Astrocyte (in vitro differentiated cells and primary cell): Measurements from ENCODE around the gene MARCHF10. TPM values are rescaled to one million over a fixed set of nuclear protein-coding genes. Genes with fewer than 3 reads are reported as not detected.

Experiments
- DNase-seq: peaks from one replicate; pipeline ENCODE4 v3.0.0-alpha.2; 2010; ENCODE audit warnings: low read depth
- FAIRE-seq: peaks from 2 replicates; lab custom pipeline; 2011; peaks lifted over from hg19 to GRCh38; lab: Jason Lieb, UNC
- H2AFZ ChIP-seq: 2 replicates; pipeline ENCODE4 v1.6.0; 2012; ENCODE audit warnings: low read depth, low read length, inconsistent platforms
- H3K27ac ChIP-seq: 2 replicates; pipeline ENCODE4 v1.5.1; 2011; ENCODE audit warnings: low read depth, low read length, inconsistent platforms
- H3K27me3 ChIP-seq: 2 replicates; pipeline ENCODE4 v1.6.0; 2011; ENCODE audit warnings: low read length, inconsistent platforms; ENCODE audit not compliant: insufficient read depth
- H3K36me3 ChIP-seq: 2 replicates; pipeline ENCODE4 v1.5.1; 2011; ENCODE audit warnings: low read length, inconsistent platforms; ENCODE audit not compliant: insufficient read depth
- H3K4me1 ChIP-seq: 2 replicates; pipeline ENCODE4 v1.5.1; 2011; ENCODE audit warnings: low read length, inconsistent platforms; ENCODE audit not compliant: insufficient read depth
- H3K4me2 ChIP-seq: 2 replicates; pipeline ENCODE4 v1.6.0; 2012; ENCODE audit warnings: low read length, inconsistent platforms
- H3K4me3 ChIP-seq: 2 replicates; pipeline ENCODE4 v1.5.1; 2011; ENCODE audit warnings: low read depth, mild to moderate bottlenecking, low read length, inconsistent platforms; ENCODE audit not compliant: insufficient read depth
- H3K79me2 ChIP-seq: 2 replicates; pipeline ENCODE4 v1.6.0; 2012; ENCODE audit warnings: mild to moderate bottlenecking, low read length, inconsistent platforms; ENCODE audit not compliant: insufficient read depth
- H3K9ac ChIP-seq: 2 replicates; pipeline ENCODE4 v1.6.0; 2012; ENCODE audit warnings: mild to moderate bottlenecking, low read length, inconsistent platforms
- H3K9me3 ChIP-seq: 2 replicates; pipeline ENCODE4 v1.5.1; 2012; ENCODE audit warnings: low read depth, mild to moderate bottlenecking, low read length, inconsistent platforms; ENCODE audit not compliant: insufficient read depth
- H4K20me1 ChIP-seq: 2 replicates; pipeline ENCODE4 v1.6.0; 2012; ENCODE audit warnings: low read length, inconsistent platforms; ENCODE audit not compliant: insufficient read depth
- H3K27ac Mint-ChIP-seq: one replicate; pipeline ENCODE4 v1.8.0; 2021; ENCODE audit warnings: mild to moderate bottlenecking, mixed read lengths; ENCODE audit not compliant: unreplicated experiment
- H3K27me3 Mint-ChIP-seq: one replicate; pipeline ENCODE4 v1.8.0; 2021; ENCODE audit warnings: low read depth, mixed read lengths; ENCODE audit not compliant: unreplicated experiment
- H3K36me3 Mint-ChIP-seq: one replicate; pipeline ENCODE4 v1.8.0; 2021; ENCODE audit warnings: low read depth, mixed read lengths; ENCODE audit not compliant: unreplicated experiment
- H3K4me1 Mint-ChIP-seq: one replicate; pipeline ENCODE4 v1.8.0; 2021; ENCODE audit warnings: low read depth, mixed read lengths; ENCODE audit not compliant: unreplicated experiment
- H3K4me3 Mint-ChIP-seq: one replicate; pipeline ENCODE4 v1.8.0; 2021; ENCODE audit warnings: mild to moderate bottlenecking, moderate library complexity, mixed read lengths; ENCODE audit not compliant: unreplicated experiment
- H3K9me3 Mint-ChIP-seq: one replicate; pipeline ENCODE4 v1.8.0; 2021; ENCODE audit warnings: mild to moderate bottlenecking, mixed read lengths; ENCODE audit not compliant: unreplicated experiment
- CTCF ChIP-seq: IDR thresholded peaks from 2 replicates; pipeline ENCODE4 v1.5.1; 2011; ENCODE audit warnings: low read depth, mild to moderate bottlenecking, inconsistent platforms, low read length, moderate library complexity; ENCODE audit not compliant: insufficient read depth
- EZH2 ChIP-seq: IDR thresholded peaks from 2 replicates; pipeline ENCODE4 v1.6.1; 2012; ENCODE audit warnings: mild to moderate bottlenecking, low read length, inconsistent platforms; ENCODE audit not compliant: insufficient read depth
- total RNA-seq: library from RNA; stranded (reverse); gene quantifications from 2 replicates; pipeline ENCODE4 v1.2.1, GENCODE V29; 2021

Gene MARCHF10
- total RNA-seq, 1 donor from 2014 or later: not detected

GRCh38 chr17:62751060-62751691 lies 56.9 kb downstream of the MARCHF10 start:
- Histone ChIP-seq H3K27me3 (no peaks in the 10 kb centered on the region), H3K79me2 (no peaks in the 10 kb centered on the region), H3K36me3 (no peaks in the 10 kb centered on the region), H3K4me2 (peak overlapping the region; percentile 69), H3K9me3 (no peaks in the 10 kb centered on the region), H3K4me1 (peaks cover 9% of the 10 kb centered on the region), H3K4me3 (no peak overlapping the region), H3K9ac (no peak overlapping the region), H2AFZ (peak overlapping the region; percentile 44), H4K20me1 (no peaks in the 10 kb centered on the region), H3K27ac (no peak overlapping the region)
- Mint-ChIP-seq H3K36me3 (no peaks in the 10 kb centered on the region), H3K4me3 (no peak overlapping the region), H3K27me3 (peaks cover 18% of the 10 kb centered on the region), H3K27ac (no peak overlapping the region), H3K4me1 (peaks cover 6% of the 10 kb centered on the region), H3K9me3 (peaks cover 2% of the 10 kb centered on the region)
- no peak for TF ChIP-seq CTCF
- no peak for TF ChIP-seq EZH2
- DNase-seq: peak; percentile 24
- no peak for FAIRE-seq

- Mint-ChIP-seq H3K36me3 (no peaks in the 10 kb centered on the region), H3K4me1 (peaks cover 6% of the 10 kb centered on the region), H3K9me3 (peaks cover 2% of the 10 kb centered on the region), H3K27me3 (peaks cover 24% of the 10 kb centered on the region), H3K27ac (no peak overlapping the region), H3K4me3 (no peak overlapping the region)
- Histone ChIP-seq H3K27me3 (no peaks in the 10 kb centered on the region), H3K79me2 (no peaks in the 10 kb centered on the region), H3K4me3 (no peak overlapping the region), H3K27ac (no peak overlapping the region), H4K20me1 (no peaks in the 10 kb centered on the region), H3K9me3 (no peaks in the 10 kb centered on the region), H3K4me1 (peaks cover 9% of the 10 kb centered on the region), H2AFZ (peak overlapping the region; percentile 44), H3K4me2 (peak overlapping the region; percentile 69), H3K36me3 (no peaks in the 10 kb centered on the region), H3K9ac (no peak overlapping the region)
- FAIRE-seq (no peak), DNase-seq (no peak)
- no peak for TF ChIP-seq CTCF
- TF ChIP-seq EZH2: no peak
Observed at GRCh38 chr17:62750631-62751051, 57.5 kb downstream of the MARCHF10 start.

- Mint-ChIP-seq H3K4me1 (peaks cover 6% of the 10 kb centered on the region), H3K9me3 (peaks cover 2% of the 10 kb centered on the region), H3K4me3 (no peak overlapping the region), H3K27me3 (peaks cover 28% of the 10 kb centered on the region), H3K27ac (no peak overlapping the region), H3K36me3 (no peaks in the 10 kb centered on the region)
- H3K79me2 ChIP-seq: no peaks in the 10 kb centered on the region
- TF ChIP-seq CTCF (no peak), EZH2 (no peak)
- no peaks in the 10 kb centered on the region for H3K27me3 ChIP-seq
- no peak for FAIRE-seq
- no peak overlapping the region for H3K4me3 ChIP-seq
- no peak overlapping the region for H3K9ac ChIP-seq
- no peaks in the 10 kb centered on the region for H4K20me1 ChIP-seq
- no peak overlapping the region for H3K4me2 ChIP-seq
- no peak overlapping the region for H2AFZ ChIP-seq
- H3K9me3 ChIP-seq: no peaks in the 10 kb centered on the region
- H3K4me1 ChIP-seq: peaks cover 9% of the 10 kb centered on the region
- no peak for DNase-seq
- no peaks in the 10 kb centered on the region for H3K36me3 ChIP-seq
- H3K27ac ChIP-seq: no peak overlapping the region
Observed at GRCh38 chr17:62749926-62750325, 58.2 kb downstream of the MARCHF10 start.
